ENCODE measurements around the gene LDHAL6B.

Gene LDHAL6B

GRCh38 chr15:59255680-59256336 lies 49.2 kb downstream of the LDHAL6B start:
- no peak for TF ChIP-seq CTCF (IDR thresholded peaks at IDR 0.05; ENCODE audit: low read depth, low read length)
- no peak for DNase-seq (ENCODE audit: low read depth in 2 of 2)
- H3K4me3 ChIP-seq (replicated peaks in 1 of 2; ENCODE audit: low read depth in 2 of 2, low read length in 2 of 2) = no peak overlapping the region

GRCh38 chr15:59256482-59256881 lies 49.8 kb downstream of the LDHAL6B start:
- DNase-seq (ENCODE audit: low read depth in 2 of 2) = no peak
- TF ChIP-seq CTCF (IDR thresholded peaks at IDR 0.05; ENCODE audit: low read depth, low read length) = no peak
- no peak overlapping the region for H3K4me3 ChIP-seq (replicated peaks in 1 of 2; ENCODE audit: low read depth in 2 of 2, low read length in 2 of 2)

DNA sequence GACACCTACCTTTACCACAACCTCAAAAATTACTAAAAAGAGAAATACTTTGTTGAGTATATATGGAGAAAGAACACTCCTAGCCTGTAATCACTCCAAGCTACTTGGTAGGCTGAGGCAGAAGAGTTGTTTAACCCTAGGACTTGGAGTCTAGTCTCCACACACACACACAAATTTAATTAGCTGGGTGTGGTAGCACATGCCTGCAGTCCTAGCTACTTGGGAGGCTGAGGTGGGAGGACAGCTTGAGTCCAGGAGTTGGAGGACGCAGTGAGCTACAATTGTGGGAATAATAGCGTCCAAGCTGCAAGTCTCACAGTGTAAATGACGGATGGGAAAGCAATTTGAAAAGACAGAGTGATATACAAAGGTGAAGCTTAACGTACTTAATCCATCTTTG lies 50.5 kb downstream of the LDHAL6B start:
- H3K4me3 ChIP-seq (replicated peaks in 1 of 2; ENCODE audit: low read depth in 2 of 2, low read length in 2 of 2) = no peak overlapping the region
- DNase-seq (ENCODE audit: low read depth in 2 of 2) = no peak
- no peak for TF ChIP-seq CTCF (IDR thresholded peaks at IDR 0.05; ENCODE audit: low read depth, low read length)

Measured in cardiac fibroblast (primary cell).